NCI-H82 treated with DMSO at 0.1 percent for 48 hours (cell line): Measurements from ENCODE around the gene TMEM131L.
"Not testable (repeated sequence)": the region's sequence is repeated elsewhere in the genome, so short reads cannot be mapped to it uniquely, and the experiment has no call there.

Experiments used
- DNase-seq: peaks from one replicate; lab custom pipeline; 2025; ENCODE audit not compliant: unreplicated experiment; lab: John Stamatoyannopoulos, UW

TMEM131L gene

DNA sequence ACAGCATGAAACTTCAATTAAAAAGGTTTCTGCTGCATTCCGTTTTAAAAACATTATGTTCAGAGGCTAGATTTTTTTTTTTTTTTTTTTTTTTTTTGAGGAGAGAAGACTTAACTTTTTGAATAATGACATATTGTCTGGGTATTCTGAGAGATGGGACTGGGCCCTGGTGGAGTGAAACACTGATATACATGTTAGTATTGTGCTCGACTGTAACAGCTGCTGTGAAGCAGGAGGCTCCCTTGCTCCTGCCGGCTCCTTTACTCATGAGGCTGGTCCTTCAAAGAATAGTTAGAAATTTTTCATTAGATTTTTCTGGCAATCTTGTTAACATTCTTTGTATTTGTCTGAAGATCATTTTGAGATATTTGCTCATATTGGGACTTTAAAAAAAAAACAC, 73.3 kb downstream of the TMEM131L start:
- DNase-seq, result no peak

DNA sequence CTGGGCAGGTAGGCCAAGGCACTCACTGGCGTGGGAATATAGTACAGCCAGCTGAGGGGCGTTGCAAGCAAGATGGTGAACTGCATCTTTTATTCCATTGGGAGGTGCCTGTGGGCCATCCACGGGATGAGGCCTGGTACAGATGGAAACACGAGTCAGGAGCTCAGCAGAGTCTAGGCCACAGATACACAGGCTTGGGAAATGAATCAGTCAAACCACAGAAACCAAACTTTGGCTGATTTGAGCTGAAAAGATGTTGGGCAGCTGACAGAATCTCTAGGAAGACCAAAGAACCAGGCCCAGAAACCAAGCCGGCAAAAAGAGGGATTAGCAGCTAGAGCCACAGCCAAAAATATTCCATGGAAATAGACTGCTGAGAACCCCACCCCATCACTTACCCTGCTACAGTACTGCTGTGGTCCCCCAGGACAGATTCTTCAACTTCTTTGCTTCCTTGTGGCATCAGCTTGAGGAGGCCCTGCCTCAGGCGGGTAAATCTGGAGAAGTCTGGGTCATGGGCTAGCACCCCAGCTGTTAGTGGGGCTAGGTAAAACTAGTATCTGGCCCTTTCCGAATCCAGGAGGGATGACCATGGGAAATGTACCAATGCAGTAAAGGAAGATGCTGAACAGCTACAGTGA, 75.4 kb downstream of the TMEM131L start:
- no peak for DNase-seq

DNA sequence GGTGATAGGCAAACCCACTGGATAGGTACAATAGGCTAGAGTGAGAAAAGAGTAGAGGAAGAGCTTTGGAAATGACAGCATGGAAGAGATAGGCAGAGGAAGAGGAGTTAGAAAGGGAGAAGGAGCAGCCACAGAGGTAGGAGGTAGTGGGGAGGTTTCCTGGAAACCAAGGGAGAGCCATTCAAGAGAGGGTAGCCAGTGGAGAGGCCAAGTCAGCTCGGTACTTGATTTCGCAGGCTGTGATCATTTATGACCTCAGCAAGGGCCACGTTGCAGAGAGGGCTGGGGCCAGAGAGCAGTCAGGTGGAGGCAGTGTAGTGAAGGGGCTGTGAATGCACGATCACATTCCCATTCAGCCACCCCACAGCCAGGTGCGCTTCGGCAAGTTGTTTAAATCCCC, 76.0 kb downstream of the TMEM131L start:
- DNase-seq, result no peak

DNA sequence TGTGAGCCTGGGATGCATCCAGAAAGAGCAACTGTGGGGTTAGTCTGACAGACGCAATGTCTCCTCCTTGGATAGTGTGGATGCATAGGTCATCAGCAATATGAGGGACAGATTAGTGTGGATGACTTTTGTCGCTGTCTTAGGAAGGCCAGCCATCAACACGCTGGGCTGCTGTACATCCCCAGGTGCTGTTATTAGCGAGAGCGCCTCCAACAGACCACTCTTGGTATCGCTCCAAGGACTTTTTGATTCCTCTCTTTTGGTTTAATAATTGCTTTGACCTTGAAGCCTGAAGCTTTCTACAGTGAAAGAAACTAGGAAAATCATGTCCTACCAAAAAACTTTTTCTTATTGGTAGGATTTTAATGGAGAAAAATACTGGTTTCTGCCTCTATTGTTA, 76.7 kb downstream of the TMEM131L start:
- DNase-seq, result no peak

DNA sequence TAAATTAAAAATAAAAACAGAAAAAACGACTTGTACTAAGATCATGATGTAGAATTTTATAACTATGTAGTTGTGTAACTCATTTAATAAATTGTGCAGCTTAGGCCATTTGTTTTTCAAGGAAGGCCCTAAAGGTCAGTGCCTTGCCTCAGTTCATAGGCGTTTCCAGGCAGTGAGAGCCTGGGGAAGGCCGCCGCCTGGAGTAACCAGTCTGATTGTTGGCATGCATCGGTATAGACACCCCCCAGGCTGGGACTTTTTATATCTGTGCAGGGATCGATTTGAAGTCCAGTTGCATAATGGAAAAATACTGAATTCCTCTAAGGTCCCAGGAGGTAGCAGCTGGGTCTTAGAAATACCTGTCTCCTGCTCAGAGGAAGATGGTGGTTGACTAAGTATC, 77.2 kb downstream of the TMEM131L start:
- no peak for DNase-seq

DNA sequence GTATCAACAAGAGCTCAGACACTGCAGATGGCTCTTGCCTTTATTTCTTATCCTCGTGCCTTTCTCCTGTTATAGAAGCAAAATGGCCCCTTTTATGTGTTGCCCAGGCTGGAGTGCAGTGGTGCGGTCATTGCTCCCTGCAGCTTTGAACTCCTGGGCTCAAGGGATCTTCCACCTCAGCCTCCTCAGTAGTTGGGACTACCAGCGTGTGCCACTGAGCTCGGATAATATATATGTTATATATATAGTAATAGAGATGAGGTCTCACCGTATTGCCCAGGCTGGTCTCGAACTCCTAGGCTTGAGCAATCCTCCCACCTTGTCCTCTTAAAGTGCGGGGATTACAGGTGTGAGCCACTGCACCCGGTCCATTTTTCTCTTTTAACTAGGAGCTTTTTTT, 79.7 kb downstream of the TMEM131L start:
- no peak for DNase-seq

DNA sequence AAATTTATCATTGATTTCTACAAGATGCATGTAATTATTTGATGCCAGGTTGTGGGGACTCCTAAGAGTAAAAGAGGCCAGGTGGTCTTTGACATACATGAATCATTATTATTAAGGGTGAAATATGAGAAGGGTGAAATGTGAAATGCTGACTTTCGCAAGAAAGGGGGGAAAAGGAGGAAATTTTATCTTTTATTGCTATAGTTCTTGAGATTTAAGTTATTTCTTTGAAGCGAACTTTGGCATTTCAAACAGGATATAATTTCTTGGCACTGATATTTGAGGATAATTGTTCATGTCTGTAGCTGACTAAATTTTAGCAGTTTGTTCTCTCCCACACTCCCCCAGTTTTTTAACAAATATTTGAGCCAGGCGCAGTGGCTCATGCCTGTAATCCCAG, 80.1 kb downstream of the TMEM131L start:
- DNase-seq, result no peak

DNA sequence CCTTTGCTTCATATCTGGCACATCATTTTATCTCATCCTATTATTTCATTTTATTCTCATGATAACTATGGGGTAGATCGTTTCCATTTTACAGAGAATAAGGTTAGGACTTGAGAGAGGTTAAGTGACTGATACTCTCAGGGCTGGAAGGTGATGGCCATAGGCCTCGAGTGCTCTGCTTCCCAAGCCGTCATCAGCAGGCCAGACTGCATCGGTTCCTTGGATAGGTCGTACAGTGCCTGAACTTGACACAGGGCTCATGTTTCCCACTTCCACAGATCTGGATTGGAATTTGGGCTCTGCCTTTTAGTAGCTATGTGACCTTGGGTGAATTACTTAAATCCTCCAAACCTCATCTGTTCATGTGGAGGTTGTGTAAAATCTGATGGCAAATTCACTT, 81.4 kb downstream of the TMEM131L start:
- DNase-seq, result no peak

- DNase-seq, result not testable (repeated sequence)
Observed at GRCh38 chr4:153548907-153549306, 82.7 kb downstream of the TMEM131L start.

DNA sequence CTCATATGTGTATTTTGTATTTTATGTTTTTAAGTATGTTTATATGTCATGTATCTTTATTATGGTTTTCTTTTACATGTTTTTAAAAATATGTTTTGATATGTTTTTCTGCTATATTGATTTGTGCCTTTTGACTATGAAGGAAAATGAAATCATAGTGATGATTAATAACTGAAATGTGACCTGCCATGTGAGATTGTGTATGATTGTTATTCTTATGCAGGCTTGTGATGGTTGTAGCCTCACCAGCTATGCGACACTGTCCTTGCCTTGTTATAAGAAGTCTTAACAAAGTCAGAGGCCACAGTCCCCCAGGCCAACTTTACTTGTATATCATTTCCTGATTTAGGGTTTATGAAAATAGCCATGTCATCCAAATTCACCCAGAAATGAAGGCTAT, 83.2 kb downstream of the TMEM131L start:
- no peak for DNase-seq

DNA sequence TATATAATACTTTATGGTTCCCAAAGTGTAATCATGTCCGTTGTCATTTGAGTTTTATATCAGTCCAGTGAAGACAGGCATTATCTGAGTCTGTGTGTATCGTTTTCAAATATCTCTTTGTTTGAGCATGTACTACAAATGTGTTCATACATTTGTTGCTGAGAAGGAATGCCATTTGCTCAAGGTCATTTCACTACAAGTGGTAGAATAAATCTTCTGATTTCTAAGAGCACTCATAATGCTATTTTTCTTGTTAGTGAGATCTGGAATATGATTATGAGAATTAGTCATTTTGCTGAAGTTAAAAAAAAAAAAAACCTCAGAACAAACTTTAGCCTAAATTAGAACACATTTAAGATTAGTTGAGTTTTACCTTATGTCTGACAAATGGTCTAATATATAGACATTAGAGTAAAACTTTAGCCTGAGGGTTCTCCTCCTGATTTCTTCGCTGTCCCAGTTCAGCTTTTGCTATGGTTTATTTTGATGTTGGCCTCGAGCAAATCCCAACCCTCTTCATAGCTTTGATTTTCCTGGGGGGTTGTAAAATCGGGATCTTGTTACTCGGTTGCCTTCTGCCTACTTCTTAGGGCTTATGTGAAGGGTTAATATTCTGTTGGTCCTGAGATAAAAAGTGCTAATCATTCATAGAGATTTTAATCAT, 87.1 kb downstream of the TMEM131L start:
- DNase-seq, result no peak

GRCh38 chr4:153553819-153554170, 87.6 kb downstream of the TMEM131L start:
- no peak for DNase-seq

GRCh38 chr4:153555730-153556434, 89.7 kb downstream of the TMEM131L start:
- no peak for DNase-seq

- DNase-seq, result no peak
Observed at GRCh38 chr4:153556435-153556815, 90.3 kb downstream of the TMEM131L start.

DNA sequence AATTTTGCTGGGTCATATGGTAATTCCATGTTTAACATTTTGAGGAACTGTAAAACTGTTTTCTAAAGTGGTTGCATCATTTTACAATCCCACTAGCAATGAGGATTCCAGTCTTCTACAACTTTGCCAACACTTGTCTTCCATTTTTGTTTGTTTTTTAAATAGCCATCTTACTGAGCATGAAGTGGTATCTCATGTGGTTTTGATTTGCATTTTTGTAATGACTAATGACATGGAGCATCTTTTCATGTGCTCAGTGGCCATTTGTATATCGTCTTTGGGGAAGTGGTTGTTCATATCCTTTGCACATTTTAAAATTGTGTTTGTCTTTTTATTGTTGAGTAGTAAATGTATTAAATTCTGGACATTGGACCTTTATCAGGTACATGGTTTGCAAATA, 94.7 kb downstream of the TMEM131L start:
- DNase-seq, result no peak

- peak; percentile 58 for DNase-seq
Observed at GRCh38 chr4:153564630-153565525, 98.7 kb downstream of the TMEM131L start.

- DNase-seq, result no peak
Observed at GRCh38 chr4:153566631-153567150, 100.5 kb downstream of the TMEM131L start.

DNA sequence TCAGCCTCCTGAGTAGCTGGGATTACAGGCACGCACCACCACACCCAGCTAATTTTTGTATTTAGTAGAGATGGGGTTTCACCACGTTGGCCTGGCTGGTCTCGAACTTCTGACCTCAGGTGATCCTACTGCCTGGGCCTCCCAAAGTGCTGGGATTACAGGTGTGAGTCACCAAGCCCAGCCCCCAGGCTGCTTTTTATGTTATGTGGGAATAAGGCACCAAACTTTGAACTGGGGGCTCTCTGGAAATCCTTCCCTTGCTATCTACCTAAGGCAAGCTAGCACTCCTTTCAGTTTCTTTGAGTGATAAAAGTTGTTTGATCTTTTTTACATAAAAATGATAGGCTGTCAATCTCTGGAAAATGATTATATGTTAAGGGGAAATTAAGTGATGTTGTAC, 101.5 kb downstream of the TMEM131L start:
- DNase-seq, result not testable (repeated sequence)

- no peak for DNase-seq
Observed at GRCh38 chr4:153570228-153570973, 104.2 kb downstream of the TMEM131L start.

GRCh38 chr4:153571006-153571545, 104.9 kb downstream of the TMEM131L start:
- no peak for DNase-seq
